Measurements from ENCODE around the gene DELE1. TPM values are rescaled to one million over a fixed set of nuclear protein-coding genes. Genes with fewer than 3 reads are reported as not detected.

The DELE1 gene
- total RNA-seq, 1 experiment from 2014 or later: 124 TPM

DNA sequence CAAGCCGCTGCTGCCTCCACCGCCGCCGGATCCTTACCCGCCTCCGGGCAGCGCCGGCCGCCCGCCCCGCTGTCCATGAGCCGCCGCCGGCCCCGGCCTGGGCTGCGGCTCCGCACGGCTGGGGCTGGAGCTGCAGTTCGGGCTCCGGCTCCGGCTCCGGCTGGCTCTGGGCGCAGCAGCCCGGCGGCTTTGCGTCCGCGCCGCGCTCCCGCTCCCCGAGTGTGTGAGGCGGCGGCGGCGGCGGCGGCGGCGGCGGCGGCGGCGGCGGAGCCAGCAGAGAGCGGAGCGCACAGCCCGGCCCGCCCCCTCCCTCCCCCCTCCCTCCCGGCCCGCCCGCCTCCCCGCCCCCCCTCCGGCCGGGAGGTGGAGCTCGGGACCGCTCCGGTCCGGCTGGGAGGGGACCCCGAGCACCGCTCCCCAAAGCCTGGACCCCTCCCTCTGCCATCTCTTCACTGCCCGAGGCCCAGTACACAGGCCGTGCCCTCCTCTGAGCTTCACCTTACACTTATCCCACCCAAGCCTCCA is 45.4 kb upstream of the DELE1 start, which contains the start of gene PCDH1:
TSS of gene PCDH1 (minus strand) at position 225 of the 525 bp plus-strand sequence. CDS start at position 77, 148 bp downstream.
- Histone ChIP-seq H3K4me2 (ENCODE audit: low read depth, low read length, poor library complexity, severe bottlenecking) (no peak within 1 kb of the TSS), H3K9me3 (ENCODE audit: low read length) (no peaks in the 10 kb centered on the region), H3K4me3 (ENCODE audit: low read length) (no peak within 1 kb of the TSS), H3K9me2 (replicated peaks; ENCODE audit: insufficient read depth, low read length) (no peaks in the 10 kb centered on the region), H3K27me3 (ENCODE audit: low read length) (no peaks in the 10 kb centered on the region), H3K36me3 (ENCODE audit: insufficient read depth, low read length) (no peaks in the 10 kb centered on the region), H3K27ac (ENCODE audit: low read length) (no peak within 1 kb of the TSS), H3K79me2 (ENCODE audit: low read length) (no peaks in the 10 kb centered on the region), H4K20me1 (ENCODE audit: insufficient read depth, low read depth, low read length) (no peaks in the 10 kb centered on the region), H3K4me1 (ENCODE audit: low read length) (peaks cover 14% of the 10 kb centered on the region), H3K9ac (ENCODE audit: low read length) (no peak within 1 kb of the TSS), H2AFZ (ENCODE audit: low read length) (no peak within 1 kb of the TSS)
- DNase-seq: no peak

DNA sequence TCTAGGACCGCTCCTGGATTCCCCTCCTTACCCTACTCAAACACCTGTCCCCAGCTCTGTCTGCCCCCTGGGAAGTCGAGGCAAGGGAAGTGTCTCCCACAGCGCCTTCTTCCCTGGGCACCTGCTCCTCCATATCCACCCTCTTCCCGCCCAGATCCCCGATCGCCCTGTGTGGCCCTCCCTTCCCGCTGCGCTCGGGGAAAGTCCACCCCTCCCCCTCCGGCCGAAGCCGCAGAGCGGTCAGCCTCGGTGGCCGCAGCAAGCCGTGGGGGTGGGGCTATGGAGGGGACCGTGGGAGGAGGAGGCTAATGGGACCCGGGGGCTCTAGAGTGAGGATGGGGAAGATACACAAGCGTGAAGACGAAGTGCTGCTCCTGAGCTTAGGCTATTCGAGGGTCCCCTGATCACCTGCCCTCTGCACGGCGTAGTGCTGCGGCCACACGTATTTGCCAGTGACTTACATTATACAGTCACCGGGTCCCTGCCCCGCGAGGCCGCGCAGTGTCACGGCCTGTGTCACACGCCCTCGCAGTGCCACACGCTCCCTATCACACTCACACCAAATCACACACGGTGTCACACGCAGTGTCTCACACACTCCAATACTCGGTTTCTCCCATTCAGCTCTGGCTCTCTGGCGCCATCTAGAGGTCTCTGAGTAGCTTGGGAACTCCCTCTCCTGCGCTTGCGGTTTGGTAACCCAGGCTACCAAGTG is 44.8 kb upstream of the DELE1 start:
- H3K4me3 ChIP-seq (ENCODE audit: low read length): no peak overlapping the region
- no peaks in the 10 kb centered on the region for H3K36me3 ChIP-seq (ENCODE audit: insufficient read depth, low read length)
- peak; percentile 96 for DNase-seq
- no peak overlapping the region for H2AFZ ChIP-seq (ENCODE audit: low read length)
- H3K9ac ChIP-seq (ENCODE audit: low read length): no peak overlapping the region
- peaks cover 14% of the 10 kb centered on the region for H3K4me1 ChIP-seq (ENCODE audit: low read length)
- H3K27me3 ChIP-seq (ENCODE audit: low read length): no peaks in the 10 kb centered on the region
- no peak overlapping the region for H3K27ac ChIP-seq (ENCODE audit: low read length)
- H3K79me2 ChIP-seq (ENCODE audit: low read length): no peaks in the 10 kb centered on the region
- no peaks in the 10 kb centered on the region for H3K9me3 ChIP-seq (ENCODE audit: low read length)
- no peaks in the 10 kb centered on the region for H4K20me1 ChIP-seq (ENCODE audit: insufficient read depth, low read depth, low read length)
- no peak overlapping the region for H3K4me2 ChIP-seq (ENCODE audit: low read depth, low read length, poor library complexity, severe bottlenecking)
- H3K9me2 ChIP-seq (replicated peaks; ENCODE audit: insufficient read depth, low read length): no peaks in the 10 kb centered on the region

DNA sequence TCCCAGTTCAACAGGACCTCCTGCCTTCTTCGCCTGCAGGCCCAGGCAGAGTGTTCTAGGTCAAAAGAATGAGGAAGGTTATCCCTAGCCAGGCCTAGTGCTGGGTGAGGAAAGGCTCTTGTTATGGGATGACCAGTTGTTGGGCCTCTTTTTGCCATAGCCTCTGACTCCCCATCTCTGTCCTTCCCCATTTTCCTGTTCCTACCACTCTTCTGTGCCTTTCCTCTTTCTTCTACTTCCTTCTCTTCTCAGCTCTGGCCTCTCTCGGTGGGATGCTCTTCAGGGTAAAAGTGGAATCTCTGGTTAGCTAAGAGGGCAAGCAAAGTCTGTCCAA is 44.3 kb upstream of the DELE1 start:
- H3K4me3 ChIP-seq (ENCODE audit: low read length): no peak overlapping the region
- DNase-seq: no peak

DNA sequence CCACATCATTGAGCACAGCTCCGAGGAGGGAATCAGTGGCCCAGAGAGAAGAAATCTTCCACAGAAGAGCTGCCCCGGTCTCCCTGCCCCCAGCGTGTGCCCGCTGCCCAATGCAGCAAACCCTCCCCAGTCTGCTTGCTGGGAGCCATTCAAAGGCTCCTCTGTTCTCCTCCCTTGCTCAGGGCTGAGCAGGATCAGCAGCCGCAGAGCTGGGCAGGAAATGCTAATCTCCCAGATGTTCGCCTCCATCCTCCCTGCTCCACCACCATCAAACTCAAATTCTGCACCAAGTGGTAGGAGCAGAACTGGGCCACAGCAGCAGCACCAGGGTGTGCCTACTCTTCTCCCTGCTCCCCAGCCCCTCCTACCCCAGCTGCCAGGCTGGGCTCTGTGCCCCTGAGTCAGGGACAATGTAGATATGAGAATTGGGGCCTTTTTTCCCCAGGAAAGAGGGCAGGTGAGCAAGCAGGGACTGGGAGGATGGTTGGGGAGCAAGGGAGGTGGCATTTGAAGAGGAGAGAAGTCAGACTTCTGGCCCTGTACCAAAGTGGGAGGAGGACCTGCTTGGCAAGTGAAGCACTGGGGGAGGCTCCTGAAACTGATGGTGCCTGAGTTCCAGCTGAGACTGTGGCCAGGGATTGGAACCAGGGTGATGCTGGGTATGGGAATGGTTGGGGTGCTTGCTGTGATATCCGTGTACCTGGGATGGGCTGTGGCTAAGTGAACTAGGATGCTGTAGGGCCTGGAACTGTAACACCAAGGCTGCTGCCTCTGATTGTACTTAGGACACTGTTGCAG is 43.5 kb upstream of the DELE1 start:
- H4K20me1 ChIP-seq (ENCODE audit: insufficient read depth, low read depth, low read length): no peaks in the 10 kb centered on the region
- H3K79me2 ChIP-seq (ENCODE audit: low read length): no peaks in the 10 kb centered on the region
- H3K36me3 ChIP-seq (ENCODE audit: insufficient read depth, low read length): no peaks in the 10 kb centered on the region
- H3K4me3 ChIP-seq (ENCODE audit: low read length): no peak overlapping the region
- no peaks in the 10 kb centered on the region for H3K27me3 ChIP-seq (ENCODE audit: low read length)
- DNase-seq: no peak
- no peak overlapping the region for H2AFZ ChIP-seq (ENCODE audit: low read length)
- no peak overlapping the region for H3K9ac ChIP-seq (ENCODE audit: low read length)
- no peaks in the 10 kb centered on the region for H3K9me3 ChIP-seq (ENCODE audit: low read length)
- peaks cover 14% of the 10 kb centered on the region for H3K4me1 ChIP-seq (ENCODE audit: low read length)
- no peaks in the 10 kb centered on the region for H3K9me2 ChIP-seq (replicated peaks; ENCODE audit: insufficient read depth, low read length)
- H3K27ac ChIP-seq (ENCODE audit: low read length): no peak overlapping the region
- no peak overlapping the region for H3K4me2 ChIP-seq (ENCODE audit: low read depth, low read length, poor library complexity, severe bottlenecking)

More for the DNA sequence above, 44.3 kb upstream of the DELE1 start:
- H3K79me2 ChIP-seq (ENCODE audit: low read length): no peaks in the 10 kb centered on the region
- H3K9me2 ChIP-seq (replicated peaks; ENCODE audit: insufficient read depth, low read length): no peaks in the 10 kb centered on the region
- no peaks in the 10 kb centered on the region for H3K36me3 ChIP-seq (ENCODE audit: insufficient read depth, low read length)
- H4K20me1 ChIP-seq (ENCODE audit: insufficient read depth, low read depth, low read length): no peaks in the 10 kb centered on the region
- no peaks in the 10 kb centered on the region for H3K9me3 ChIP-seq (ENCODE audit: low read length)
- H3K4me2 ChIP-seq (ENCODE audit: low read depth, low read length, poor library complexity, severe bottlenecking): no peak overlapping the region
- H2AFZ ChIP-seq (ENCODE audit: low read length): no peak overlapping the region
- no peaks in the 10 kb centered on the region for H3K27me3 ChIP-seq (ENCODE audit: low read length)
- no peak overlapping the region for H3K9ac ChIP-seq (ENCODE audit: low read length)
- peaks cover 14% of the 10 kb centered on the region for H3K4me1 ChIP-seq (ENCODE audit: low read length)
- H3K27ac ChIP-seq (ENCODE audit: low read length): no peak overlapping the region

DNA sequence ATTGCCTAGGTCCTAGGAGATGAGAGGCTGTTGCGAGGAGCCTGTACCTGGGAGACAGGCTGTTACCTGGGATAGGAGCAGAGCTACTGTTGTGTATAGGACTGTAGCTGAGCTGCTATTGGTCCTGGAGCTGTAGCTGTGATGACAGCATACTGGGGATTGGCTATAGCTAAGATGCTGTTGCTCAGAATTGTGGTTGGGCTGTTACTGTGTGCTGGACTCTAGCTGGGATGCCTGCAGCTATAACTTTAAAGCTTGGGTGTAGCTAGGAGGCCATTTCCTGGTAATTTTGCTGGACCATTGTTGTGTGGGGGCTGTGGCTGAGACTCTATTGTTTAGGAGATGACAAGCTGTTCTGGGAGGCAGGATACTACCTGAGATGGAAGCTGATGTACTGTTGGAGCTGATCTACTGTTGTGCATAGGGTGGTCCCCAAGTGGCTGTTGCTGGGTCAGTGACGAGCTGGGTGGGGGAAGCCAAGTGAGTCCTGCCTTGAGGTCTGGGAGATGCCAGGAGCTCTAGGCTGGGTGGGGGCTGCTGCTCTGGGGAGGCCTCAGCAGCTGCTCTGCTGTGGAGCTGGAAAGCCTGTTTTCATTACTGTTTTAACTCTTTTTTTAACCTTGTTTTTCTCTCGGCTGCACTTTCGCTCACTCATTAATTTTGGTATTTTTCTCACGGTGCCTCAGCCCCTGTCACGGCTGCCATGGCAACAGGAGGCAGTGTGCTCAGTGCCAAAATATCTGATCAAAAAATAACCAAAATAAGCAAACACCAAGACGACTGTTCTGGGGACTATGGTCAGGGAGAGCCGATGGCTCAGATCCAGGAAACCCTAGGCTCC is 42.5 kb upstream of the DELE1 start:
- Histone ChIP-seq H3K9ac (ENCODE audit: low read length) (no peak overlapping the region), H3K27ac (ENCODE audit: low read length) (no peak overlapping the region), H3K4me2 (ENCODE audit: low read depth, low read length, poor library complexity, severe bottlenecking) (no peak overlapping the region), H3K9me2 (replicated peaks; ENCODE audit: insufficient read depth, low read length) (no peaks in the 10 kb centered on the region), H3K36me3 (ENCODE audit: insufficient read depth, low read length) (no peaks in the 10 kb centered on the region), H3K79me2 (ENCODE audit: low read length) (no peaks in the 10 kb centered on the region), H3K4me1 (ENCODE audit: low read length) (peaks cover 14% of the 10 kb centered on the region), H4K20me1 (ENCODE audit: insufficient read depth, low read depth, low read length) (no peaks in the 10 kb centered on the region), H3K9me3 (ENCODE audit: low read length) (no peaks in the 10 kb centered on the region), H3K27me3 (ENCODE audit: low read length) (no peaks in the 10 kb centered on the region), H2AFZ (ENCODE audit: low read length) (no peak overlapping the region), H3K4me3 (ENCODE audit: low read length) (no peak overlapping the region)
- DNase-seq: no peak

DNA sequence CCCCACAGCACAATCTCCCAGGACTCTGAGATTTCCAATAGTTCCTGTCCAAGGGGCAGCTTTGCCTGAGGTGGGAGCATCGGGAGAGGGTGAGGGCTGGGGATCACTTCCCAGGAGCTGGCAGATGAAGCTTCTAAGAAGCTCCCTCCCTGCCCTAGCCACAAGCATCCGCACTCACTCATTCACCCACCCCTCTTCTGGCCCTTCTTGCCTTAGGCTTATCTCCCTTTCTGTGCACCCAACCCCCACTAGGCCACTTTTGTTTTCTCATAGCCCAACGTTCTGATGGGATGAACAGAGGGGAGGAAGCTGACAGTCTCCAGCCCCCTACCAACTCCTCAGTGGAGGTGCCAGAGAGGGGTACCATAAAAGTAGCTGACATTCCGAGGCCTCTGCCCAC is 41.8 kb upstream of the DELE1 start:
- no peak for DNase-seq
- no peaks in the 10 kb centered on the region for H3K36me3 ChIP-seq (ENCODE audit: insufficient read depth, low read length)
- H3K4me2 ChIP-seq (ENCODE audit: low read depth, low read length, poor library complexity, severe bottlenecking): no peak overlapping the region
- H3K27me3 ChIP-seq (ENCODE audit: low read length): no peaks in the 10 kb centered on the region
- H3K4me3 ChIP-seq (ENCODE audit: low read length): no peak overlapping the region
- peaks cover 14% of the 10 kb centered on the region for H3K4me1 ChIP-seq (ENCODE audit: low read length)
- H2AFZ ChIP-seq (ENCODE audit: low read length): no peak overlapping the region
- H3K27ac ChIP-seq (ENCODE audit: low read length): no peak overlapping the region
- no peaks in the 10 kb centered on the region for H4K20me1 ChIP-seq (ENCODE audit: insufficient read depth, low read depth, low read length)
- no peaks in the 10 kb centered on the region for H3K9me2 ChIP-seq (replicated peaks; ENCODE audit: insufficient read depth, low read length)
- no peak overlapping the region for H3K9ac ChIP-seq (ENCODE audit: low read length)
- no peaks in the 10 kb centered on the region for H3K79me2 ChIP-seq (ENCODE audit: low read length)
- no peaks in the 10 kb centered on the region for H3K9me3 ChIP-seq (ENCODE audit: low read length)

DNA sequence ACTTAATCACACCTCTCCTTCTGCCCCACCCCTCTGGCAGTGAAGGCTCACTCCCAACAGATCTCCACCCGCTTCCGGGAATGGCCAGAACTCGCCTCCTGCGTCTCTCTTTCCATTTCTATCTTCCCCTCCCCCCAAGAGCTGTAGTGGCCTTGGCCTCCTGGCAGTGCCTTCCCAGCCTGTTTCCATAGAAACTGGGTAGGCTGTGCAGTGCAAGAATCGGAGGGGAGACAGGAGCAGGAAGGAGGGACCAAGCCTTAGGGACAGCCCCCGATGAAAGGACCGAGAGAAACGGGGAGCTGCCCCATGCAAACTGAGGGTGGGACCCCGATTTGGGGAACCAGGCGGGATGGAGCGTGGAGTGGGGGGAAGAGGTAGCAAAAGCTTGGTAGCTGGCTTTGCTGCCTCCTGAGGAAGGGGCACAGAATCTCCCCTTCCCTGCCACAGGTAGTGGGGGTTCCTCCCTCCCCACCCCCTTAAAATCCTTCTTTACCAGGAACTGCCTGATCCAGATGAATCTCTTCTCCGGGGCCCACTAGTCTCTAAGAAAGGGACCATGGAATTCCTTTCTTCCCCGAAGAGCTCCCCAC is 41.0 kb upstream of the DELE1 start:
- Histone ChIP-seq H4K20me1 (ENCODE audit: insufficient read depth, low read depth, low read length) (no peaks in the 10 kb centered on the region), H3K4me3 (ENCODE audit: low read length) (no peak overlapping the region), H3K4me2 (ENCODE audit: low read depth, low read length, poor library complexity, severe bottlenecking) (no peak overlapping the region), H3K36me3 (ENCODE audit: insufficient read depth, low read length) (no peaks in the 10 kb centered on the region), H3K9me2 (replicated peaks; ENCODE audit: insufficient read depth, low read length) (no peaks in the 10 kb centered on the region), H2AFZ (ENCODE audit: low read length) (no peak overlapping the region), H3K9ac (ENCODE audit: low read length) (no peak overlapping the region), H3K9me3 (ENCODE audit: low read length) (no peaks in the 10 kb centered on the region), H3K79me2 (ENCODE audit: low read length) (no peaks in the 10 kb centered on the region), H3K27me3 (ENCODE audit: low read length) (no peaks in the 10 kb centered on the region), H3K27ac (ENCODE audit: low read length) (no peak overlapping the region), H3K4me1 (ENCODE audit: low read length) (peaks cover 14% of the 10 kb centered on the region)
- no peak for DNase-seq

Data from Karpas-422 (cell line).